GM19240 (cell line): ENCODE measurements around the gene PYGM.

Source experiments
- DNase-seq: peaks from one replicate; pipeline ENCODE4 v3.0.0; 2011; ENCODE audit warnings: low spot score; ENCODE audit not compliant: insufficient read length

Gene PYGM

GRCh38 chr11:64768300-64768694 is 8.5 kb upstream of the PYGM start:
- DNase-seq = no peak

GRCh38 chr11:64767344-64768299 is 7.8 kb upstream of the PYGM start:
- no peak for DNase-seq

GRCh38 chr11:64766881-64767280 is 7.1 kb upstream of the PYGM start:
- no peak for DNase-seq

GRCh38 chr11:64765851-64766665 is 6.3 kb upstream of the PYGM start:
- no peak for DNase-seq

GRCh38 chr11:64765291-64765850 is 5.6 kb upstream of the PYGM start:
- no peak for DNase-seq

- DNase-seq = no peak
These were observed 5.0 kb upstream of the PYGM start for GRCh38 chr11:64764753-64765152.

GRCh38 chr11:64764040-64764611 is 4.4 kb upstream of the PYGM start:
- no peak for DNase-seq

- no peak for DNase-seq
These were observed 3.8 kb upstream of the PYGM start for GRCh38 chr11:64763526-64764039.

- no peak for DNase-seq
These were observed 3.1 kb upstream of the PYGM start for GRCh38 chr11:64762674-64763525.

- DNase-seq = no peak
These were observed 2.5 kb upstream of the PYGM start for GRCh38 chr11:64762277-64762673.

- no peak for DNase-seq
These were observed 1.1 kb upstream of the PYGM start for GRCh38 chr11:64760759-64761420.

- no peak for DNase-seq
These were observed 548 bp downstream of the PYGM start for GRCh38 chr11:64759131-64759721.

- no peak for DNase-seq
These were observed 1.3 kb downstream of the PYGM start for GRCh38 chr11:64758330-64759079.

- DNase-seq = no peak
These were observed 2.0 kb downstream of the PYGM start for GRCh38 chr11:64757549-64758329.

GRCh38 chr11:64755681-64756361 is 4.0 kb downstream of the PYGM start:
- no peak for DNase-seq

- DNase-seq = no peak
These were observed 4.7 kb downstream of the PYGM start for GRCh38 chr11:64754919-64755662.
